CD4-positive, alpha-beta T cell treated with Interleukin-21 for 1 hour (primary cell): Measurements from ENCODE around the gene VEZF1.

Experiments
- DNase-seq: peaks from one replicate; pipeline ENCODE4 v3.0.0-alpha.2; 2020

Gene VEZF1

GRCh38 chr17:57948555-57949420, 39.3 kb downstream of the VEZF1 start:
- DNase-seq: no peak

GRCh38 chr17:57948169-57948554, 39.9 kb downstream of the VEZF1 start:
- DNase-seq: no peak

GRCh38 chr17:57947369-57947768, 40.7 kb downstream of the VEZF1 start:
- no peak for DNase-seq

GRCh38 chr17:57946798-57947358, 41.2 kb downstream of the VEZF1 start:
- peak; percentile 59 for DNase-seq

GRCh38 chr17:57945996-57946797, 41.9 kb downstream of the VEZF1 start:
- no peak for DNase-seq

- DNase-seq: no peak
Observed at GRCh38 chr17:57944908-57945307, 43.1 kb downstream of the VEZF1 start.

GRCh38 chr17:57943645-57944044, 44.4 kb downstream of the VEZF1 start:
- DNase-seq: no peak

GRCh38 chr17:57943140-57943539, 44.9 kb downstream of the VEZF1 start:
- DNase-seq: no peak

- no peak for DNase-seq
Observed at GRCh38 chr17:57941384-57942370, 46.4 kb downstream of the VEZF1 start.

- no peak for DNase-seq
Observed at GRCh38 chr17:57940653-57941329, 47.3 kb downstream of the VEZF1 start.

GRCh38 chr17:57940231-57940630, 47.8 kb downstream of the VEZF1 start:
- DNase-seq: no peak

GRCh38 chr17:57939797-57940196, 48.3 kb downstream of the VEZF1 start:
- DNase-seq: peak; percentile 12

GRCh38 chr17:57938061-57938502, 50.0 kb downstream of the VEZF1 start:
- DNase-seq: no peak

GRCh38 chr17:57937492-57937891, 50.6 kb downstream of the VEZF1 start:
- DNase-seq: no peak

GRCh38 chr17:57935833-57936807, 51.9 kb downstream of the VEZF1 start:
- DNase-seq: no peak

GRCh38 chr17:57931488-57932137, 56.4 kb downstream of the VEZF1 start:
- DNase-seq: no peak

GRCh38 chr17:57930239-57930638, 57.8 kb downstream of the VEZF1 start:
- no peak for DNase-seq

GRCh38 chr17:57929386-57929785, 58.7 kb downstream of the VEZF1 start:
- no peak for DNase-seq

- DNase-seq: no peak
Observed at GRCh38 chr17:57928928-57929327, 59.1 kb downstream of the VEZF1 start.
